Measurements from ENCODE around the gene ATXN1.

DNA sequence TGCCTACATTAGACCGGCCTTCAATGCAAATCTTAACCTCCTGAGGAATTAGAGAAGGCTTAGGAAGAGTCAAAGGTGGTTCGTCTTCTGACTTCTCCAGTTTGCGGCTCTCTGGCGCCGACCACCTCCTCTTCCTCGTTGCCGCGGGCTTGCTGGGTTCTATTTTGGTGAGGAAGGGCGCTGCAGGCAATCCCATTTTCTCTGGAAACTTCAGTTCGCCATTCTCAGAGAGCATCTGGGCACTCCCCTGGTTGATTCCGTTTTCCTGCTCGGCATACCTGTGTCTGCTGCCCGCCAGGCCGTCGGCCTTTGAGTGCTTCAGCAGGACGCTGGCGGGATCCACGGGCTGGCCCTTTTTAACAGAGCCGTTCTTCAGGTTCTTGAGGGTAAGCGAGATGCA, 454.9 kb downstream of the ATXN1 start:
- TF ChIP-seq, protein P1, sequence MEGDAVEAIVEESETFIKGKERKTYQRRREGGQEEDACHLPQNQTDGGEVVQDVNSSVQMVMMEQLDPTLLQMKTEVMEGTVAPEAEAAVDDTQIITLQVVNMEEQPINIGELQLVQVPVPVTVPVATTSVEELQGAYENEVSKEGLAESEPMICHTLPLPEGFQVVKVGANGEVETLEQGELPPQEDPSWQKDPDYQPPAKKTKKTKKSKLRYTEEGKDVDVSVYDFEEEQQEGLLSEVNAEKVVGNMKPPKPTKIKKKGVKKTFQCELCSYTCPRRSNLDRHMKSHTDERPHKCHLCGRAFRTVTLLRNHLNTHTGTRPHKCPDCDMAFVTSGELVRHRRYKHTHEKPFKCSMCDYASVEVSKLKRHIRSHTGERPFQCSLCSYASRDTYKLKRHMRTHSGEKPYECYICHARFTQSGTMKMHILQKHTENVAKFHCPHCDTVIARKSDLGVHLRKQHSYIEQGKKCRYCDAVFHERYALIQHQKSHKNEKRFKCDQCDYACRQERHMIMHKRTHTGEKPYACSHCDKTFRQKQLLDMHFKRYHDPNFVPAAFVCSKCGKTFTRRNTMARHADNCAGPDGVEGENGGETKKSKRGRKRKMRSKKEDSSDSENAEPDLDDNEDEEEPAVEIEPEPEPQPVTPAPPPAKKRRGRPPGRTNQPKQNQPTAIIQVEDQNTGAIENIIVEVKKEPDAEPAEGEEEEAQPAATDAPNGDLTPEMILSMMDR (conservative IDR thresholded peaks at IDR 0.05; ENCODE audit: low read depth in 2 of 2): no peak
- TF ChIP-seq, protein P2, sequence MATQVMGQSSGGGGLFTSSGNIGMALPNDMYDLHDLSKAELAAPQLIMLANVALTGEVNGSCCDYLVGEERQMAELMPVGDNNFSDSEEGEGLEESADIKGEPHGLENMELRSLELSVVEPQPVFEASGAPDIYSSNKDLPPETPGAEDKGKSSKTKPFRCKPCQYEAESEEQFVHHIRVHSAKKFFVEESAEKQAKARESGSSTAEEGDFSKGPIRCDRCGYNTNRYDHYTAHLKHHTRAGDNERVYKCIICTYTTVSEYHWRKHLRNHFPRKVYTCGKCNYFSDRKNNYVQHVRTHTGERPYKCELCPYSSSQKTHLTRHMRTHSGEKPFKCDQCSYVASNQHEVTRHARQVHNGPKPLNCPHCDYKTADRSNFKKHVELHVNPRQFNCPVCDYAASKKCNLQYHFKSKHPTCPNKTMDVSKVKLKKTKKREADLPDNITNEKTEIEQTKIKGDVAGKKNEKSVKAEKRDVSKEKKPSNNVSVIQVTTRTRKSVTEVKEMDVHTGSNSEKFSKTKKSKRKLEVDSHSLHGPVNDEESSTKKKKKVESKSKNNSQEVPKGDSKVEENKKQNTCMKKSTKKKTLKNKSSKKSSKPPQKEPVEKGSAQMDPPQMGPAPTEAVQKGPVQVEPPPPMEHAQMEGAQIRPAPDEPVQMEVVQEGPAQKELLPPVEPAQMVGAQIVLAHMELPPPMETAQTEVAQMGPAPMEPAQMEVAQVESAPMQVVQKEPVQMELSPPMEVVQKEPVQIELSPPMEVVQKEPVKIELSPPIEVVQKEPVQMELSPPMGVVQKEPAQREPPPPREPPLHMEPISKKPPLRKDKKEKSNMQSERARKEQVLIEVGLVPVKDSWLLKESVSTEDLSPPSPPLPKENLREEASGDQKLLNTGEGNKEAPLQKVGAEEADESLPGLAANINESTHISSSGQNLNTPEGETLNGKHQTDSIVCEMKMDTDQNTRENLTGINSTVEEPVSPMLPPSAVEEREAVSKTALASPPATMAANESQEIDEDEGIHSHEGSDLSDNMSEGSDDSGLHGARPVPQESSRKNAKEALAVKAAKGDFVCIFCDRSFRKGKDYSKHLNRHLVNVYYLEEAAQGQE (IDR thresholded peaks at IDR 0.05; ENCODE audit: unreplicated experiment): no peak
- no peak for TF ChIP-seq CREB1 (CRISPR knock-in tag; IDR thresholded peaks at IDR 0.05; ENCODE audit: low read depth)
- TF ChIP-seq, protein P3, sequence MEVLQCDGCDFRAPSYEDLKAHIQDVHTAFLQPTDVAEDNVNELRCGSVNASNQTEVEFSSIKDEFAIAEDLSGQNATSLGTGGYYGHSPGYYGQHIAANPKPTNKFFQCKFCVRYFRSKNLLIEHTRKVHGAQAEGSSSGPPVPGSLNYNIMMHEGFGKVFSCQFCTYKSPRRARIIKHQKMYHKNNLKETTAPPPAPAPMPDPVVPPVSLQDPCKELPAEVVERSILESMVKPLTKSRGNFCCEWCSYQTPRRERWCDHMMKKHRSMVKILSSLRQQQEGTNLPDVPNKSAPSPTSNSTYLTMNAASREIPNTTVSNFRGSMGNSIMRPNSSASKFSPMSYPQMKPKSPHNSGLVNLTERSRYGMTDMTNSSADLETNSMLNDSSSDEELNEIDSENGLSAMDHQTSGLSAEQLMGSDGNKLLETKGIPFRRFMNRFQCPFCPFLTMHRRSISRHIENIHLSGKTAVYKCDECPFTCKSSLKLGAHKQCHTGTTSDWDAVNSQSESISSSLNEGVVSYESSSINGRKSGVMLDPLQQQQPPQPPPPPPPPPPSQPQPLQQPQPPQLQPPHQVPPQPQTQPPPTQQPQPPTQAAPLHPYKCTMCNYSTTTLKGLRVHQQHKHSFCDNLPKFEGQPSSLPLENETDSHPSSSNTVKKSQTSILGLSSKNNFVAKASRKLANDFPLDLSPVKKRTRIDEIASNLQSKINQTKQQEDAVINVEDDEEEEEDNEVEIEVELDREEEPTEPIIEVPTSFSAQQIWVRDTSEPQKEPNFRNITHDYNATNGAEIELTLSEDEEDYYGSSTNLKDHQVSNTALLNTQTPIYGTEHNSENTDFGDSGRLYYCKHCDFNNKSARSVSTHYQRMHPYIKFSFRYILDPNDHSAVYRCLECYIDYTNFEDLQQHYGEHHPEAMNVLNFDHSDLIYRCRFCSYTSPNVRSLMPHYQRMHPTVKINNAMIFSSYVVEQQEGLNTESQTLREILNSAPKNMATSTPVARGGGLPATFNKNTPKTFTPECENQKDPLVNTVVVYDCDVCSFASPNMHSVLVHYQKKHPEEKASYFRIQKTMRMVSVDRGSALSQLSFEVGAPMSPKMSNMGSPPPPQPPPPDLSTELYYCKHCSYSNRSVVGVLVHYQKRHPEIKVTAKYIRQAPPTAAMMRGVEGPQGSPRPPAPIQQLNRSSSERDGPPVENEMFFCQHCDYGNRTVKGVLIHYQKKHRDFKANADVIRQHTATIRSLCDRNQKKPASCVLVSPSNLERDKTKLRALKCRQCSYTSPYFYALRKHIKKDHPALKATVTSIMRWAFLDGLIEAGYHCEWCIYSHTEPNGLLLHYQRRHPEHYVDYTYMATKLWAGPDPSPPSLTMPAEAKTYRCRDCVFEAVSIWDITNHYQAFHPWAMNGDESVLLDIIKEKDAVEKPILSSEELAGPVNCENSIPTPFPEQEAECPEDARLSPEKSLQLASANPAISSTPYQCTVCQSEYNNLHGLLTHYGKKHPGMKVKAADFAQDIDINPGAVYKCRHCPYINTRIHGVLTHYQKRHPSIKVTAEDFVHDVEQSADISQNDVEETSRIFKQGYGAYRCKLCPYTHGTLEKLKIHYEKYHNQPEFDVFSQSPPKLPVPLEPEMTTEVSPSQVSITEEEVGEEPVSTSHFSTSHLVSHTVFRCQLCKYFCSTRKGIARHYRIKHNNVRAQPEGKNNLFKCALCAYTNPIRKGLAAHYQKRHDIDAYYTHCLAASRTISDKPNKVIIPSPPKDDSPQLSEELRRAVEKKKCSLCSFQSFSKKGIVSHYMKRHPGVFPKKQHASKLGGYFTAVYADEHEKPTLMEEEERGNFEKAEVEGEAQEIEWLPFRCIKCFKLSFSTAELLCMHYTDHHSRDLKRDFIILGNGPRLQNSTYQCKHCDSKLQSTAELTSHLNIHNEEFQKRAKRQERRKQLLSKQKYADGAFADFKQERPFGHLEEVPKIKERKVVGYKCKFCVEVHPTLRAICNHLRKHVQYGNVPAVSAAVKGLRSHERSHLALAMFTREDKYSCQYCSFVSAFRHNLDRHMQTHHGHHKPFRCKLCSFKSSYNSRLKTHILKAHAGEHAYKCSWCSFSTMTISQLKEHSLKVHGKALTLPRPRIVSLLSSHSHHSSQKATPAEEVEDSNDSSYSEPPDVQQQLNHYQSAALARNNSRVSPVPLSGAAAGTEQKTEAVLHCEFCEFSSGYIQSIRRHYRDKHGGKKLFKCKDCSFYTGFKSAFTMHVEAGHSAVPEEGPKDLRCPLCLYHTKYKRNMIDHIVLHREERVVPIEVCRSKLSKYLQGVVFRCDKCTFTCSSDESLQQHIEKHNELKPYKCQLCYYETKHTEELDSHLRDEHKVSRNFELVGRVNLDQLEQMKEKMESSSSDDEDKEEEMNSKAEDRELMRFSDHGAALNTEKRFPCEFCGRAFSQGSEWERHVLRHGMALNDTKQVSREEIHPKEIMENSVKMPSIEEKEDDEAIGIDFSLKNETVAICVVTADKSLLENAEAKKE (CRISPR knock-in tag; IDR thresholded peaks at IDR 0.05): no peak
- no peak for TF ChIP-seq EZH2 (IDR thresholded peaks at IDR 0.05; ENCODE audit: low read depth, unreplicated experiment)
- no peak for TF ChIP-seq POLR2AphosphoS5 (IDR thresholded peaks at IDR 0.05; ENCODE audit: low read depth)
- TF ChIP-seq EZH2phosphoT487 (IDR thresholded peaks at IDR 0.05; ENCODE audit: unreplicated experiment): no peak
- TF ChIP-seq JUNB (IDR thresholded peaks at IDR 0.05; ENCODE audit: unreplicated experiment): no peak

Measured in GM23338 (cell line).